ENCODE results near the gene MAGI2.
A peak's percentile ranks its signal among the peaks of the same experiment; 100 is the strongest.

The MAGI2 gene

GRCh38 chr7:79241288-79242060, 212.0 kb downstream of the MAGI2 start:
- FAIRE-seq, result no peak

- no peak for FAIRE-seq
Observed at GRCh38 chr7:79240413-79240812, 213.1 kb downstream of the MAGI2 start.

- FAIRE-seq, result no peak
Observed at GRCh38 chr7:79236352-79237028, 217.0 kb downstream of the MAGI2 start.

- no peak for FAIRE-seq
Observed at GRCh38 chr7:79227044-79227443, 226.4 kb downstream of the MAGI2 start.

- no peak for FAIRE-seq
Observed at GRCh38 chr7:79221211-79221610, 232.3 kb downstream of the MAGI2 start.

GRCh38 chr7:79217976-79218626, 235.4 kb downstream of the MAGI2 start:
- FAIRE-seq, result no peak

GRCh38 chr7:79217468-79217867, 236.0 kb downstream of the MAGI2 start:
- no peak for FAIRE-seq

GRCh38 chr7:79216236-79216635, 237.2 kb downstream of the MAGI2 start:
- no peak for FAIRE-seq

GRCh38 chr7:79212334-79212733, 241.1 kb downstream of the MAGI2 start:
- FAIRE-seq, result no peak

- no peak for FAIRE-seq
Observed at GRCh38 chr7:79211724-79212123, 241.7 kb downstream of the MAGI2 start.

- FAIRE-seq, result no peak
Observed at GRCh38 chr7:79199961-79200360, 253.5 kb downstream of the MAGI2 start.

GRCh38 chr7:79199266-79199665, 254.2 kb downstream of the MAGI2 start:
- no peak for FAIRE-seq

- FAIRE-seq, result no peak
Observed at GRCh38 chr7:79185605-79186004, 267.9 kb downstream of the MAGI2 start.

- no peak for FAIRE-seq
Observed at GRCh38 chr7:79182283-79182682, 271.2 kb downstream of the MAGI2 start.

- FAIRE-seq, result no peak
Observed at GRCh38 chr7:79180533-79180932, 272.9 kb downstream of the MAGI2 start.

GRCh38 chr7:79176859-79177477, 276.5 kb downstream of the MAGI2 start:
- peak; percentile 89 for FAIRE-seq

GRCh38 chr7:79175374-79175773, 278.1 kb downstream of the MAGI2 start:
- no peak for FAIRE-seq

- FAIRE-seq, result no peak
Observed at GRCh38 chr7:79165225-79165624, 288.2 kb downstream of the MAGI2 start.

- no peak for FAIRE-seq
Observed at GRCh38 chr7:79159040-79159664, 294.3 kb downstream of the MAGI2 start.

- FAIRE-seq, result no peak
Observed at GRCh38 chr7:79157281-79157680, 296.2 kb downstream of the MAGI2 start.

- FAIRE-seq, result no peak
Observed at GRCh38 chr7:79149831-79150230, 303.6 kb downstream of the MAGI2 start.

GRCh38 chr7:79142706-79143105, 310.8 kb downstream of the MAGI2 start:
- no peak for FAIRE-seq

- FAIRE-seq, result no peak
Observed at GRCh38 chr7:79141252-79141651, 312.2 kb downstream of the MAGI2 start.
